ENCODE measurements around the gene FGFR2.

DNA sequence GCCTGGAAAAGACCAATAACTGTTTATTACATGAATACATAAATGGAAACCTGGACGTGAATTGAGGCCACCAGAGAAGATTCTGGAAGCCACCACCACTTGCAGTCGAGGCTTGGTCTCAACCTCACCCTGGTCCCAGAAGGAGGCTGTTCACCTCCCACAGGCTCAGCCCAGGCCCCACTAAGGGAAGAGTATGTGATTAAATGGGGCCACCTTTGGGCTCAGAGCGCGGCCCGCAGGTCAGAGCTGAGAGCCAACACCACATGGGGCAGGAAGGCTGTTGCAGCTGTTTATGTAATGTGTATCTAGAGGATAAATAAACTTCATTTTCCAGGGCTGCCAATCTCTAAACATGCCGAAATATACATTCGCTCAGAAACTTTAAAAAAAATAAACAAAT lies 17.6 kb upstream of the FGFR2 start:
- TF ChIP-seq, protein P1, sequence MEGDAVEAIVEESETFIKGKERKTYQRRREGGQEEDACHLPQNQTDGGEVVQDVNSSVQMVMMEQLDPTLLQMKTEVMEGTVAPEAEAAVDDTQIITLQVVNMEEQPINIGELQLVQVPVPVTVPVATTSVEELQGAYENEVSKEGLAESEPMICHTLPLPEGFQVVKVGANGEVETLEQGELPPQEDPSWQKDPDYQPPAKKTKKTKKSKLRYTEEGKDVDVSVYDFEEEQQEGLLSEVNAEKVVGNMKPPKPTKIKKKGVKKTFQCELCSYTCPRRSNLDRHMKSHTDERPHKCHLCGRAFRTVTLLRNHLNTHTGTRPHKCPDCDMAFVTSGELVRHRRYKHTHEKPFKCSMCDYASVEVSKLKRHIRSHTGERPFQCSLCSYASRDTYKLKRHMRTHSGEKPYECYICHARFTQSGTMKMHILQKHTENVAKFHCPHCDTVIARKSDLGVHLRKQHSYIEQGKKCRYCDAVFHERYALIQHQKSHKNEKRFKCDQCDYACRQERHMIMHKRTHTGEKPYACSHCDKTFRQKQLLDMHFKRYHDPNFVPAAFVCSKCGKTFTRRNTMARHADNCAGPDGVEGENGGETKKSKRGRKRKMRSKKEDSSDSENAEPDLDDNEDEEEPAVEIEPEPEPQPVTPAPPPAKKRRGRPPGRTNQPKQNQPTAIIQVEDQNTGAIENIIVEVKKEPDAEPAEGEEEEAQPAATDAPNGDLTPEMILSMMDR (IDR thresholded peaks at IDR 0.05), result no peak
- TF ChIP-seq POLR2A (IDR thresholded peaks at IDR 0.05), result no peak
